Colonic mucosa (tissue), 4 donors: ENCODE data around the gene FAM131B. TPM values are rescaled to one million over a fixed set of nuclear protein-coding genes. Genes with fewer than 3 reads are reported as not detected.

Experiments used
- DNase-seq: peaks from one replicate; pipeline ENCODE4 v3.0.0-alpha.2; 2020
- H3K27ac ChIP-seq: fragments of 200-600 bp; one replicate; pipeline ENCODE4 v1.8.0; 2021
- H3K27me3 ChIP-seq: fragments of 200-600 bp; one replicate; pipeline ENCODE4 v1.8.0; 2021
- H3K36me3 ChIP-seq: fragments of 200-600 bp; one replicate; pipeline ENCODE4 v1.8.0; 2021
- H3K4me1 ChIP-seq: fragments of 200-600 bp; one replicate; pipeline ENCODE4 v1.8.0; 2021; ENCODE audit warnings: mild to moderate bottlenecking
- H3K4me3 ChIP-seq: fragments of 200-600 bp; one replicate; pipeline ENCODE4 v1.8.0; 2021
- H3K9ac ChIP-seq, 2 donors: one replicate each; pipeline ENCODE4 v1.7.0; 2013; ENCODE audit warnings: control low read depth in 2 of 2, low read depth in 2 of 2, low read length in 2 of 2
- H3K9me3 ChIP-seq: fragments of 200-600 bp; one replicate; pipeline ENCODE4 v1.8.0; 2021
- CTCF ChIP-seq: fragments of 200-600 bp; IDR thresholded peaks from one replicate; pipeline ENCODE4 v1.8.0; 2022; ENCODE audit warnings: antibody characterized with exemption, mild to moderate bottlenecking
- intact Hi-C: fragments of 100-400 bp; cut with DNase I; formaldehyde crosslinking; loops from one replicate; pipeline ENCODE4 v1.14.1; 2022
- total RNA-seq, 2 donors: library from RNA; stranded (reverse); fragmentation: NEBNext Ultra II Directional in 1 of 2; extraction: Animal tissue kit (Norgen Biotek cat#: 25700) in 1 of 2; gene quantifications; one replicate each; pipeline ENCODE4 v1.2.1, GENCODE V29; 2021
- donor health status: healthy.
- donor health status: DM: no; HTN: no; CAD: no.
- donor health status: DM: no; HTN: no; CAD: no.

Gene FAM131B
- total RNA-seq, 2 donors from 2014 or later: 0.40 to 1.8 TPM

- TF ChIP-seq CTCF: no peak
- no peak overlapping the region for H3K4me3 ChIP-seq
- intact Hi-C loops: no loop called here
- H3K36me3 ChIP-seq: no peaks in the 10 kb centered on the region
- peaks cover 30% of the 10 kb centered on the region for H3K27me3 ChIP-seq
- DNase-seq: no peak
- H3K9me3 ChIP-seq: no peaks in the 10 kb centered on the region
- H3K27ac ChIP-seq: no peak overlapping the region
- H3K9ac ChIP-seq: peak overlapping the region in 1 of 2 donors; percentile 24
- peaks cover 1% of the 10 kb centered on the region for H3K4me1 ChIP-seq
Measured at GRCh38 chr7:143363016-143363937, 764 bp upstream of the FAM131B start.

DNA sequence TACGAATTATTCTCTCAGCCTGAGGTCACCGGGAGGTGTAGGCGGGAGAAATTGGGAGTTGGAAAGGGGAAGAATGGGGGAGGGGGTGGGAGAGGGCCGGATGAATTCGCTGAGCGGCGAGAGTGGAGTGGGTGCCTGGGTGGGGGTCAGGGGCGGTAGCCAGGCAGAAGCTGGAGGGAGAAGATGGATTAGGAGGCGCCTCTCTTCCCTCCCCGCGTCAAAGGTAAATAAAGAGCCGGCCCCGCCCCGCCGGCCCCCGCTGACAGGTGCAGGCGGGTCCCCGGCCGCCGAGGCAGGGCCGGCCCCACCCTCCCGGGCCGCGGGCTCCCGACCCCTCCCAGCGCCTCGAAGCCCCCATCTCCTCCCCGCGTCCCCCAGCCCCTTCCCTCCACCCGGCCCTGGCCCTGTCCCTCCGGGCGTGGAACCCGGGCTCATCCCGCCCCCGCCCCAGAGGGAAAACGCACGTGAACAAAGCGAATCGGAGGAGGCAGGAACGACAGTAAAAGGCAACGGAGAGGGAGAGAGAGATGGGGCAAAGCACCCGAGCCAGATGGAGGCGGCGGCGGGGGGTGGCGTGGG, 872 bp downstream of the FAM131B start:
- Histone ChIP-seq H3K4me1 (no peaks in the 10 kb centered on the region), H3K27me3 (peaks cover 30% of the 10 kb centered on the region), H3K4me3 (peak overlapping the region; percentile 52), H3K27ac (no peak overlapping the region), H3K36me3 (no peaks in the 10 kb centered on the region), H3K9me3 (no peaks in the 10 kb centered on the region), H3K9ac (no peak overlapping the region)
- DNase-seq: no peak
- TF ChIP-seq CTCF: no peak
- intact Hi-C loops: no loop called here

DNA sequence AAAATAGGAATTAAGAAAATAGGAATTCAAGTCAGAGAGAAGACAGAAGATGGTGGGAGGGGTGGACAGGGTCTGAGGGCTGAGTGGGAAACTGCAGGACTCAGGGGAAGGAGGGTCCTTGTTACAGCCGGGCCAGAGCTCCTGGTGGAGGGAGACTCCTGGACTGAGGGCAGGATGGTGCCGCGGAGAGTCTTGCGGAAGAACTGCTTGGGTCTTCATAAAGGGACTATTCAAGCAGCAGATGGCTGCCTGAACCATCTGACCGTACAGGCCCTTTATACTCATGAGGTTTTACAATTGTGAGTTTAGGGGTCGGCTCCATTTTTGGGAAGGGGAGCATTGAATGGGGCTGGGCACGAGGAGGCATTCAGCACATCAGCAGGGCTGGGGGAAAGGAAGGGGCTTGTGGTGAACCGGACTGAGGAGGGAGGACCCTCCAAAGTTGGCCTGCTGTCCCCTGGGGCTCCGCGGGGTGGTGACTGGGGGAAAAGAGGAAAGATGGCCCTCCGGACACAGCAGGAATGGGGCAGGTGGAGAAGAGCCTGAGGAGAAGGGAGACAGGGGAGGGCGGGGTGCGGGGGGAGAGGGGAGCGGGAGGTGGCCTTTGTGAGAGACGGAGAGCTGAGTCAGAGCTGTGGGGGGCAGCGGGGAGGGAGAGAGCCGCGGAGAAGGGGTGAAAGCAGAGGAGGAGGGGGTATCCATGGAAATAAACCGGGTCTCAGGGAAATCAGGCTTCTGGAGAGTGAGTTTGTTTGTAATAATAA, 1.5 kb downstream of the FAM131B start:
- Histone ChIP-seq H3K4me1 (no peaks in the 10 kb centered on the region), H3K9ac (no peak overlapping the region), H3K36me3 (no peaks in the 10 kb centered on the region), H3K9me3 (no peaks in the 10 kb centered on the region), H3K4me3 (no peak overlapping the region), H3K27ac (no peak overlapping the region), H3K27me3 (peaks cover 30% of the 10 kb centered on the region)
- intact Hi-C loops: no loop called here
- TF ChIP-seq CTCF: no peak
- DNase-seq: no peak

DNA sequence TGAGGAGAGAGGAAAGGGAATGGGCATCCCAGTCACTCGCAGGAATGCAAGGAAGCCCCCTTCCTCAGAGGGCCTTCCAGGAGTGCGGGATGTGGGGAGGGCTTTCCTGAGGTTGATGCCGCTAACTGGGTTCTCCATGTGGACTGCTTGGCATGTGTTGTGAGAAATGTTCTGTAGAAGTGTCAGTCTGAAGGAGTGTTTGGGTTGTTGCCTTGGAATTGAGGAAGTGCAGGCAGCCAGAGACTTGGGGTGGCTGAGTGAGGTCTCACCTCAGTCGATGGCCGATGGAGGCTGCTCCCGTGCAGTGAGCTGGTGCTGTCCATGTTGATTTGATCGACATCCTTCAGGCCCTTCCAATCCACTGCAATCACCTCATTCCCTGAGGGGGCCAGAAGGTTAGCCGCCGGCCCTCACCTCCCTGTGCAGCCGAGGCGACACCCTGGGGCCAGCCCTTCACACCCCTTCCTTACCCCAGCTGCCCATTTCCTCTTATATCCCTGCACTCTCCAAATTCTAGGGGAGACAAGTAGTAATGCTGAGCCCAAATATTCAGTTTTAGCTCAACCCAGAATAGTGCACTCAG, 2.7 kb downstream of the FAM131B start:
- H3K36me3 ChIP-seq: no peaks in the 10 kb centered on the region
- intact Hi-C loops: no loop called here
- no peak overlapping the region for H3K4me3 ChIP-seq
- H3K4me1 ChIP-seq: no peaks in the 10 kb centered on the region
- peaks cover 30% of the 10 kb centered on the region for H3K27me3 ChIP-seq
- no peaks in the 10 kb centered on the region for H3K9me3 ChIP-seq
- DNase-seq: no peak
- H3K9ac ChIP-seq: no peak overlapping the region
- no peak overlapping the region for H3K27ac ChIP-seq
- TF ChIP-seq CTCF: no peak

DNA sequence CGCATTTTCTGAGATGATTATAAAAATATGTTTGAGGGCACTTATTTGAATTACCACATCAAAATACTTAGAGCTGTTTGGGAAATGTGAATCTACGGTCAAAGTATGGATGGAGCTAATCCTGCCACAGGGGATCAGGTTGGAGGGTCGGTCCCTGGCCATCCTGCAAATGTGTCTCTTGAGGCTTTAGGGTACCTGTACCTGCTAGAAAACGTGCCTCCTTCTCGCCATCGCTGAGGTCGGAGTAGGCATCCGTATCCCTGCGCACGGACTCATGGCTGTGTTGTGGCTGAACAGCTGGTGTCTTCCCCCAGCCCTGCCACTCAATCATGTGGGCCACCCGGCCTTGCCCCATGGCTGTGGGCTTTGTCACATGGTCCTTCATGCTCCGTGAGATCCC, 3.9 kb downstream of the FAM131B start:
- no peaks in the 10 kb centered on the region for H3K36me3 ChIP-seq
- no peak for DNase-seq
- no peaks in the 10 kb centered on the region for H3K9me3 ChIP-seq
- H3K4me3 ChIP-seq: no peak overlapping the region
- no peaks in the 10 kb centered on the region for H3K4me1 ChIP-seq
- intact Hi-C loops: no loop called here
- no peak for TF ChIP-seq CTCF
- H3K27me3 ChIP-seq: peaks cover 26% of the 10 kb centered on the region
- H3K9ac ChIP-seq: no peak overlapping the region
- H3K27ac ChIP-seq: no peak overlapping the region
